ENCODE results near the gene PCDH9. TPM values are rescaled to one million over a fixed set of nuclear protein-coding genes. Genes with fewer than 3 reads are reported as not detected.

Gene PCDH9
- total and polyA plus RNA-seq, 10 of the 15 experiments (the other 5 are each of a cell fraction or from before 2014, with no cell fraction given), result 0.02 to 2.3 (median 0.05) TPM; not detected in 1

DNA sequence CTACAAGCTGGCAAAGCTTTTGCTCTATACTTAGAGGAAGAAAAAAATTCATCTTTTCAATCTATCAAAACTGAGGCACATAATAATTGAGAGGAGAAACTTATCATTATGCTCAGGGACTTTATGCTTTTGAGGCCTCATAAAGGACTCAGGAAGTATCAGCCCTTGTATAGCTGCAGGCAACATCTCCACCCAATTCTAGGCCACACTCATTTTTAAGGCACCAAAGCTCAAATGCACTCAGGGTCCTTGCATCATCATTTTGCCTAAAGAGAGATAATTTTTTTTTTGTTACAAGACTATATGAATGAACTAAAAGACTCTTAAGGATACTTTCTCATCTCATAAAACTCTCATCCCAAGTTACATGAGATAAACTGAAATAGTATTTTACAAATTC, 78.5 kb downstream of the PCDH9 start (continued):
- TF ChIP-seq, protein P1, sequence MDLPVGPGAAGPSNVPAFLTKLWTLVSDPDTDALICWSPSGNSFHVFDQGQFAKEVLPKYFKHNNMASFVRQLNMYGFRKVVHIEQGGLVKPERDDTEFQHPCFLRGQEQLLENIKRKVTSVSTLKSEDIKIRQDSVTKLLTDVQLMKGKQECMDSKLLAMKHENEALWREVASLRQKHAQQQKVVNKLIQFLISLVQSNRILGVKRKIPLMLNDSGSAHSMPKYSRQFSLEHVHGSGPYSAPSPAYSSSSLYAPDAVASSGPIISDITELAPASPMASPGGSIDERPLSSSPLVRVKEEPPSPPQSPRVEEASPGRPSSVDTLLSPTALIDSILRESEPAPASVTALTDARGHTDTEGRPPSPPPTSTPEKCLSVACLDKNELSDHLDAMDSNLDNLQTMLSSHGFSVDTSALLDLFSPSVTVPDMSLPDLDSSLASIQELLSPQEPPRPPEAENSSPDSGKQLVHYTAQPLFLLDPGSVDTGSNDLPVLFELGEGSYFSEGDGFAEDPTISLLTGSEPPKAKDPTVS (IDR thresholded peaks at IDR 0.05; ENCODE audit: low read depth, low read length), result no peak
- no peak for TF ChIP-seq TCF7 (IDR thresholded peaks at IDR 0.05; ENCODE audit: borderline replicate concordance)

DNA sequence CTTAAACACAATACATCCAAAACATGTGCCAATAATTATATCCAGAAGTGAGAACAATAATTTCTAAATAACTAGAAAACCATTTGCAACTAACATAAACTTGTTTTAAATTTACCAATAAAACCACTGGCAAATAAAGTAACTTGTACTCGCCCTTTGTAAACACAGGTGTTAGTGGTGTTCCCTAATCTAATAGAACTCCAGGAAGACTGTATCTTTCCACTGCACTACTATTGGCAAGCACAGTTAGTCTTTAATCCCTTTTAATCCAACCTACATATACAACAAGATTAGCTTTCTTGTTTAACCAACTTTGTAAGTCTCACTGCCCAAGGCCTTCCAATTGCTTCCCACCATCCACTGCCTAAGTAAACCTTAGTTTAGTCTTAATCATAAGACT, 79.5 kb downstream of the PCDH9 start:
- Histone ChIP-seq H3K27me3 (replicated peaks in 1 of 2; ENCODE audit: control insufficient read depth in 2 of 2, insufficient read depth in 2 of 2, low read length in 1 of 2) (no peaks in the 10 kb centered on the region), H3K4me1 (ENCODE audit: control insufficient read depth, insufficient read depth, low read length) (no peaks in the 10 kb centered on the region), H3K4me2 (ENCODE audit: control insufficient read depth, insufficient read depth) (no peak overlapping the region), H3K9ac (ENCODE audit: control insufficient read depth, insufficient read depth, low read length) (no peak overlapping the region), H3K79me2 (ENCODE audit: control insufficient read depth, insufficient read depth, low read length) (no peaks in the 10 kb centered on the region), H3K9me3 (replicated peaks; ENCODE audit: control insufficient read depth, insufficient read depth, low read length) (no peaks in the 10 kb centered on the region), H3K36me3 (ENCODE audit: control insufficient read depth in 2 of 2, insufficient read depth in 2 of 2, low read length in 1 of 2) (no peaks in the 10 kb centered on the region), H4K20me1 (ENCODE audit: control insufficient read depth, insufficient read depth) (no peaks in the 10 kb centered on the region), H3K27ac (ENCODE audit: control insufficient read depth, insufficient read depth) (no peak overlapping the region), H2AFZ (ENCODE audit: control insufficient read depth, low read depth, low read length) (no peak overlapping the region), H3K4me3 (no peak overlapping the region)
- DNase-seq (ENCODE audit: low read depth, low spot score) (no peak), ATAC-seq (no peak), FAIRE-seq (no peak)
- 90% methylated on average over 1 of the region's 1 CpG for WGBS (ENCODE audit: insufficient coverage, insufficient replicate concordance, low lambda C conversion rate, missing lambda C conversion rate)
- CTCF ChIA-PET, result interaction anchor here (0.8 kb wide), 1 partner anchor 9 kb away, joined by 3 read pairs; no protein-coding TSS in a partner anchor
- BruUV-seq (replicated peaks), result no TSS peak
- TF ChIP-seq POLR2AphosphoS5 (IDR thresholded peaks at IDR 0.05; ENCODE audit: low read length) (no peak), NR2C1 (IDR thresholded peaks at IDR 0.05) (no peak), KAT2A (conservative IDR thresholded peaks at IDR 0.05; ENCODE audit: control insufficient read depth, low read depth, low read length) (no peak), PML (IDR thresholded peaks at IDR 0.05; ENCODE audit: low read length) (no peak), EED (IDR thresholded peaks at IDR 0.05; ENCODE audit: low read depth) (no peak), IKZF2 (IDR thresholded peaks at IDR 0.05) (no peak), MXI1 (IDR thresholded peaks at IDR 0.05; ENCODE audit: low read depth, low read length) (no peak), BCL11A (IDR thresholded peaks at IDR 0.05; ENCODE audit: low read depth, low read length) (no peak), ZNF207 (IDR thresholded peaks at IDR 0.05; ENCODE audit: borderline replicate concordance) (no peak), WRNIP1 (IDR thresholded peaks at IDR 0.05; ENCODE audit: borderline replicate concordance, low read depth, low read length) (no peak), SIX5 (IDR thresholded peaks at IDR 0.05; ENCODE audit: low read depth, low read length, severe bottlenecking) (no peak), FOXM1 (IDR thresholded peaks at IDR 0.05; ENCODE audit: low read depth, low read length) (no peak)
- TF ChIP-seq, protein P2, sequence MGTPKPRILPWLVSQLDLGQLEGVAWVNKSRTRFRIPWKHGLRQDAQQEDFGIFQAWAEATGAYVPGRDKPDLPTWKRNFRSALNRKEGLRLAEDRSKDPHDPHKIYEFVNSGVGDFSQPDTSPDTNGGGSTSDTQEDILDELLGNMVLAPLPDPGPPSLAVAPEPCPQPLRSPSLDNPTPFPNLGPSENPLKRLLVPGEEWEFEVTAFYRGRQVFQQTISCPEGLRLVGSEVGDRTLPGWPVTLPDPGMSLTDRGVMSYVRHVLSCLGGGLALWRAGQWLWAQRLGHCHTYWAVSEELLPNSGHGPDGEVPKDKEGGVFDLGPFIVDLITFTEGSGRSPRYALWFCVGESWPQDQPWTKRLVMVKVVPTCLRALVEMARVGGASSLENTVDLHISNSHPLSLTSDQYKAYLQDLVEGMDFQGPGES (IDR thresholded peaks at IDR 0.05), result no peak
- TF ChIP-seq, protein P3, sequence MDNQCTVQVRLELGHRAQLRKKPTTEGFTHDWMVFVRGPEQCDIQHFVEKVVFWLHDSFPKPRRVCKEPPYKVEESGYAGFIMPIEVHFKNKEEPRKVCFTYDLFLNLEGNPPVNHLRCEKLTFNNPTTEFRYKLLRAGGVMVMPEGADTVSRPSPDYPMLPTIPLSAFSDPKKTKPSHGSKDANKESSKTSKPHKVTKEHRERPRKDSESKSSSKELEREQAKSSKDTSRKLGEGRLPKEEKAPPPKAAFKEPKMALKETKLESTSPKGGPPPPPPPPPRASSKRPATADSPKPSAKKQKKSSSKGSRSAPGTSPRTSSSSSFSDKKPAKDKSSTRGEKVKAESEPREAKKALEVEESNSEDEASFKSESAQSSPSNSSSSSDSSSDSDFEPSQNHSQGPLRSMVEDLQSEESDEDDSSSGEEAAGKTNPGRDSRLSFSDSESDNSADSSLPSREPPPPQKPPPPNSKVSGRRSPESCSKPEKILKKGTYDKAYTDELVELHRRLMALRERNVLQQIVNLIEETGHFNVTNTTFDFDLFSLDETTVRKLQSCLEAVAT (IDR thresholded peaks at IDR 0.05), result no peak
- TF ChIP-seq, protein P4, sequence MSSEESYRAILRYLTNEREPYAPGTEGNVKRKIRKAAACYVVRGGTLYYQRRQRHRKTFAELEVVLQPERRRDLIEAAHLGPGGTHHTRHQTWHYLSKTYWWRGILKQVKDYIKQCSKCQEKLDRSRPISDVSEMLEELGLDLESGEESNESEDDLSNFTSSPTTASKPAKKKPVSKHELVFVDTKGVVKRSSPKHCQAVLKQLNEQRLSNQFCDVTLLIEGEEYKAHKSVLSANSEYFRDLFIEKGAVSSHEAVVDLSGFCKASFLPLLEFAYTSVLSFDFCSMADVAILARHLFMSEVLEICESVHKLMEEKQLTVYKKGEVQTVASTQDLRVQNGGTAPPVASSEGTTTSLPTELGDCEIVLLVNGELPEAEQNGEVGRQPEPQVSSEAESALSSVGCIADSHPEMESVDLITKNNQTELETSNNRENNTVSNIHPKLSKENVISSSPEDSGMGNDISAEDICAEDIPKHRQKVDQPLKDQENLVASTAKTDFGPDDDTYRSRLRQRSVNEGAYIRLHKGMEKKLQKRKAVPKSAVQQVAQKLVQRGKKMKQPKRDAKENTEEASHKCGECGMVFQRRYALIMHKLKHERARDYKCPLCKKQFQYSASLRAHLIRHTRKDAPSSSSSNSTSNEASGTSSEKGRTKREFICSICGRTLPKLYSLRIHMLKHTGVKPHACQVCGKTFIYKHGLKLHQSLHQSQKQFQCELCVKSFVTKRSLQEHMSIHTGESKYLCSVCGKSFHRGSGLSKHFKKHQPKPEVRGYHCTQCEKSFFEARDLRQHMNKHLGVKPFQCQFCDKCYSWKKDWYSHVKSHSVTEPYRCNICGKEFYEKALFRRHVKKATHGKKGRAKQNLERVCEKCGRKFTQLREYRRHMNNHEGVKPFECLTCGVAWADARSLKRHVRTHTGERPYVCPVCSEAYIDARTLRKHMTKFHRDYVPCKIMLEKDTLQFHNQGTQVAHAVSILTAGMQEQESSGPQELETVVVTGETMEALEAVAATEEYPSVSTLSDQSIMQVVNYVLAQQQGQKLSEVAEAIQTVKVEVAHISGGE (CRISPR knock-in tag; IDR thresholded peaks at IDR 0.05), result no peak
- POLR2A ChIA-PET, result no interaction called here
- RAD21 ChIA-PET (ENCODE audit: unreplicated experiment), result no interaction called here
- in situ Hi-C loops (cut with MboI) (no loop called here), intact Hi-C loops (cut with micrococcal nuclease; ENCODE audit: unreplicated experiment) (no loop called here)
- SMC1A ChIA-PET (ENCODE audit: uncharacterized antibody, unreplicated experiment), result no interaction called here
